A549 (cell line): ENCODE data around the gene FAM204A. TPM values are rescaled to one million over a fixed set of nuclear protein-coding genes. Genes with fewer than 3 reads are reported as not detected.
A peak's percentile ranks its signal among the peaks of the same experiment; 100 is the strongest.

Source experiments
- ATAC-seq, 2 experiments: fragments of 200-7000 bp in 1 of 2; fragments of >200 bp in 1 of 2; cut with Nextera tagmentation in 1 of 2; cut with Tn5 transposase in 1 of 2; 3 replicates each; pipeline versions ENCODE4 v1.8.0 to v1.9.1; 2018 to 2020; ENCODE audit warnings: mild to moderate bottlenecking in 1 of 2, moderate library complexity in 1 of 2
- CTCF ChIA-PET: fragments of 300-600 bp; sonication (Branson Sonifier 250); formaldehyde crosslinking; extraction: SDS; loops from one replicate; lab custom pipeline; 2021; ENCODE audit warnings: antibody characterized with exemption, inconsistent platforms; lab: Yijun Ruan, JAX
- POLR2A ChIA-PET: fragments of 350-600 bp; formaldehyde crosslinking; extraction: SDS; loops from one replicate; lab custom pipeline; 2021; ENCODE audit warnings: antibody characterized with exemption, inconsistent platforms; lab: Yijun Ruan, JAX
- DNase-seq, 2 experiments: peaks; one replicate each; pipeline versions ENCODE4 v3.0.0 to v3.0.0-alpha.2; 2011 to 2016; ENCODE audit warnings: low read depth in 1 of 2, low spot score in 1 of 2
- FAIRE-seq: peaks from 2 replicates; lab custom pipeline; 2011; peaks lifted over from hg19 to GRCh38; lab: Jason Lieb, UNC
- H3K27ac ChIP-seq, 2 experiments: fragments of >200 bp; sonication (Bioruptor Twin); formaldehyde crosslinking; 3 replicates each; pipeline ENCODE4 v1.5.1; 2016 to 2017
- H3K4me1 ChIP-seq: fragments of >200 bp; sonication (Bioruptor Twin); formaldehyde crosslinking; 3 replicates; pipeline ENCODE4 v1.6.1; 2016
- H3K4me2 ChIP-seq: fragments of >200 bp; sonication (Bioruptor Twin); formaldehyde crosslinking; 3 replicates; pipeline ENCODE4 v1.6.1; 2016
- H3K4me3 ChIP-seq: fragments of >200 bp; sonication (Bioruptor Twin); formaldehyde crosslinking; 3 replicates; pipeline ENCODE4 v1.5.1; 2016
- H3K9me3 ChIP-seq: fragments of >200 bp; sonication (Bioruptor Twin); formaldehyde crosslinking; 3 replicates; pipeline ENCODE4 v1.6.1; 2016
- BHLHE40 ChIP-seq: IDR thresholded peaks from 2 replicates; pipeline ENCODE4 v1.6.1; 2012; ENCODE audit warnings: low read depth, low read length, inconsistent platforms
- CHD2 ChIP-seq: fragments of 150-350 bp; IDR thresholded peaks from 2 replicates; pipeline ENCODE4 v1.6.1; 2014; ENCODE audit warnings: low read length; ENCODE audit not compliant: partially characterized antibody
- FOSL2 ChIP-seq, 2 experiments: fragments of 450-650 bp in 1 of 2; fragments of >200 bp in 1 of 2; sonication (Bioruptor Twin) in 1 of 2; formaldehyde crosslinking; IDR thresholded peaks; 2 replicates each; pipeline versions ENCODE4 v1.5.0 to v1.6.1; 2016 to 2020; ENCODE audit warnings: mild to moderate bottlenecking in 1 of 2, moderate library complexity in 1 of 2
- FOXS1 ChIP-seq: fragments of 250-450 bp; sonication (Bioruptor Pico); IDR thresholded peaks from 2 replicates; pipeline ENCODE4 v1.5.0; 2020; ENCODE audit warnings: mild to moderate bottlenecking, moderate library complexity
- GATA3 ChIP-seq: IDR thresholded peaks from 2 replicates; pipeline ENCODE4 v1.6.1; 2012; ENCODE audit warnings: borderline replicate concordance
- HES2 ChIP-seq: fragments of >200 bp; sonication (Bioruptor Twin); formaldehyde crosslinking; IDR thresholded peaks from 2 replicates; pipeline ENCODE4 v1.6.1; 2016
- HEYL ChIP-seq: fragments of 250-450 bp; sonication (Bioruptor Pico); IDR thresholded peaks from 2 replicates; pipeline ENCODE4 v1.8.0; 2021; ENCODE audit warnings: mild to moderate bottlenecking, moderate library complexity
- HMGXB4 ChIP-seq: fragments of 250-450 bp; sonication (Bioruptor Pico); IDR thresholded peaks from 2 replicates; pipeline ENCODE4 v1.5.0; 2021; ENCODE audit warnings: mild to moderate bottlenecking, moderate library complexity, borderline replicate concordance
- HOXA7 ChIP-seq: fragments of 250-450 bp; sonication (Bioruptor Pico); IDR thresholded peaks from 2 replicates; pipeline ENCODE4 v1.5.0; 2020; ENCODE audit warnings: mild to moderate bottlenecking, moderate library complexity
- HOXB5 ChIP-seq: fragments of 250-450 bp; sonication (Bioruptor Pico); IDR thresholded peaks from 2 replicates; pipeline ENCODE4 v1.5.0; 2020; ENCODE audit warnings: mild to moderate bottlenecking, moderate library complexity
- JUNB ChIP-seq: fragments of >200 bp; sonication (Bioruptor Twin); formaldehyde crosslinking; IDR thresholded peaks from 2 replicates; pipeline ENCODE4 v1.6.1; 2016
- MYC ChIP-seq: IDR thresholded peaks from 2 replicates; pipeline ENCODE4 v1.6.1; 2012; ENCODE audit warnings: mild to moderate bottlenecking, inconsistent platforms, low read length, improper control_type of control experiment, borderline replicate concordance
- NPAS2 ChIP-seq: fragments of 250-450 bp; sonication (Bioruptor Pico); IDR thresholded peaks from 2 replicates; pipeline ENCODE4 v1.8.0; 2022; ENCODE audit warnings: mild to moderate bottlenecking, moderate library complexity, borderline replicate concordance
- PHF8 ChIP-seq: fragments of 200-600 bp; sonication (generic); IDR thresholded peaks from 2 replicates; pipeline ENCODE4 v1.6.1; 2016; ENCODE audit warnings: low read depth, mild to moderate bottlenecking, antibody characterized with exemption, moderate library complexity, borderline replicate concordance
- RAD21 ChIP-seq, 2 experiments: fragments of >200 bp in 1 of 2; sonication (Bioruptor Twin) in 1 of 2; formaldehyde crosslinking in 1 of 2; IDR thresholded peaks in 1 of 2; conservative IDR thresholded peaks in 1 of 2; 2 replicates in 1 of 2; 3 replicates in 1 of 2; pipeline ENCODE4 v1.6.1; 2012 to 2018; ENCODE audit warnings: inconsistent platforms in 1 of 2
- RCOR1 ChIP-seq: fragments of 150-350 bp; IDR thresholded peaks from 2 replicates; pipeline ENCODE4 v1.6.1; 2014; ENCODE audit warnings: antibody characterized with exemption, low read length, low read depth
- RFX5 ChIP-seq: fragments of 450-650 bp; IDR thresholded peaks from 2 replicates; pipeline ENCODE4 v1.7.1; 2014; ENCODE audit warnings: antibody characterized with exemption, mild to moderate bottlenecking, moderate library complexity
- SMC3 ChIP-seq: fragments of >200 bp; sonication (Bioruptor Twin); formaldehyde crosslinking; IDR thresholded peaks from 3 replicates; pipeline ENCODE4 v1.6.1; 2018; ENCODE audit warnings: inconsistent platforms
- SREBF2 ChIP-seq: fragments of 450-650 bp; IDR thresholded peaks from 2 replicates; pipeline ENCODE4 v1.6.1; 2014; ENCODE audit warnings: mild to moderate bottlenecking, moderate library complexity
- TP53 ChIP-seq: fragments of 250-450 bp; sonication (Bioruptor Pico); IDR thresholded peaks from 2 replicates; pipeline ENCODE4 v1.5.0; 2021; ENCODE audit warnings: mild to moderate bottlenecking, moderate library complexity
- ZFP36 ChIP-seq: fragments of 450-650 bp; IDR thresholded peaks from 2 replicates; pipeline ENCODE4 v1.6.1; 2014; ENCODE audit warnings: borderline replicate concordance; ENCODE audit not compliant: partially characterized antibody
- ZNF302 ChIP-seq: fragments of 250-450 bp; sonication (Bioruptor Pico); IDR thresholded peaks from 2 replicates; pipeline ENCODE4 v1.9.0; 2021; ENCODE audit warnings: inconsistent platforms, mild to moderate bottlenecking, moderate library complexity
- WGBS: methylation state at CpG from one replicate; pipeline ENCODE4 v1.1.6; 2017; ENCODE audit errors: missing lambda C conversion rate; 5-methylcytosine and 5-hydroxymethylcytosine counted together
- polyA plus RNA-seq, 4 experiments: library from polyadenylated mRNA; depleted of rRNA in 3 of 4; stranded (reverse); fragments of >200 nt; fragmentation: RNase III in 1 of 4; extraction: RNeasy Plus Mini Kit Qiagen cat#74134 plus additional on column Dnase treatment in 1 of 4; gene quantifications; 2 replicates in 3 of 4; 3 replicates in 1 of 4; pipeline ENCODE4 v1.2.3, GENCODE V29; 2011 to 2017
- TF ChIP-seq, protein P1 (sequence below): fragments of 200-600 bp; sonication (generic); IDR thresholded peaks from 2 replicates; pipeline ENCODE4 v1.6.1; 2016; ENCODE audit warnings: antibody characterized with exemption, mild to moderate bottlenecking, moderate library complexity
- TF ChIP-seq, protein P2 (sequence below): fragments of >200 bp; sonication (Bioruptor Twin); formaldehyde crosslinking; IDR thresholded peaks from 3 replicates; pipeline ENCODE4 v1.6.1; 2016
- TF ChIP-seq, protein P3 (sequence below): fragments of 250-450 bp; sonication (Bioruptor Pico); IDR thresholded peaks from 2 replicates; pipeline ENCODE4 v1.5.0; 2020; ENCODE audit warnings: low read depth, mild to moderate bottlenecking, moderate library complexity

Gene FAM204A
- polyA plus RNA-seq, 2 of the 4 experiments (the other 2 are of a cell fraction), result 39.2 to 62.8 TPM

DNA sequence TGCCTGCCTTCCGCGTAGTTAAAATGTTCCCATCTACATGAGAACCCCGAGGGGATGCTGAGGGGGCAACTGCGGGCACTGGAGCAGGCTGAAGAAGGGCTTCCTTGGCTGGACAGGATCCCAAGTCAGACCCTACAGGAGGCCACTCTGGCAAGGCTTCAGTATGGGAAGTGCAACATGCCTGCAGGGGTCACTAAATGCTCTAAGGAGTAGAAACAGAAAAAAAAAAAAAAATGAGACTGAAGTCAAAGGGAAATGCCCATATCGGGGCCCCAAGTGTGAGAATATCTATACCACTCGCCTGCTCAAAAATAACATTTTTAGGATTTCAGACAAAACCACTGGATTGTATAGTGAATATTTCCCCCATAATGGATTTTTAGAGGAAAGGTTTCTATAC is 33.5 kb downstream of the FAM204A start:
- CTCF ChIA-PET, result no interaction called here
- ATAC-seq (peak; percentile 24 to 57; a peak in 2 of 6 replicates), DNase-seq (no peak)

GRCh38 chr10:118307859-118308258 is 34.3 kb downstream of the FAM204A start:
- Histone ChIP-seq H3K4me1 (peaks cover 15% of the 10 kb centered on the region; the same call in 2 of the 3 replicates), H3K4me2 (no peak overlapping the region), H3K9me3 (no peaks in the 10 kb centered on the region), H3K4me3 (no peak overlapping the region), H3K27ac (no peak overlapping the region)
- ATAC-seq (no peak), DNase-seq (no peak), FAIRE-seq (no peak)
- WGBS, result 63% methylated on average over 4 of the region's 4 CpGs
- POLR2A ChIA-PET, result no interaction called here
- TF ChIP-seq PHF8 (no peak), JUNB (no peak), MYC (no peak), SMC3 (no peak), HEYL (no peak), ZNF302 (CRISPR knock-in tag) (no peak), GATA3 (no peak), HMGXB4 (no peak)
- CTCF ChIA-PET, result no interaction called here

More for the DNA sequence above, 33.5 kb downstream of the FAM204A start:
- FAIRE-seq, result no peak
- no peaks in the 10 kb centered on the region for H3K9me3 ChIP-seq
- POLR2A ChIA-PET, result no interaction called here
- no peak overlapping the region for H3K4me3 ChIP-seq
- H3K4me2 ChIP-seq, result no peak overlapping the region
- 94% methylated on average over 6 of the region's 6 CpGs for WGBS
- peaks cover 15% of the 10 kb centered on the region; the same call in 2 of the 3 replicates for H3K4me1 ChIP-seq
- TF ChIP-seq HES2 (no peak), RCOR1 (no peak), RAD21 (conservative IDR thresholded peaks at IDR 0.05 in 1 of 2, IDR thresholded peaks at IDR 0.05 in 1 of 2) (peak in 1 of 2 experiments; percentile 19; a peak in 1 of 5 replicates), BHLHE40 (no peak)
- TF ChIP-seq, protein P1, sequence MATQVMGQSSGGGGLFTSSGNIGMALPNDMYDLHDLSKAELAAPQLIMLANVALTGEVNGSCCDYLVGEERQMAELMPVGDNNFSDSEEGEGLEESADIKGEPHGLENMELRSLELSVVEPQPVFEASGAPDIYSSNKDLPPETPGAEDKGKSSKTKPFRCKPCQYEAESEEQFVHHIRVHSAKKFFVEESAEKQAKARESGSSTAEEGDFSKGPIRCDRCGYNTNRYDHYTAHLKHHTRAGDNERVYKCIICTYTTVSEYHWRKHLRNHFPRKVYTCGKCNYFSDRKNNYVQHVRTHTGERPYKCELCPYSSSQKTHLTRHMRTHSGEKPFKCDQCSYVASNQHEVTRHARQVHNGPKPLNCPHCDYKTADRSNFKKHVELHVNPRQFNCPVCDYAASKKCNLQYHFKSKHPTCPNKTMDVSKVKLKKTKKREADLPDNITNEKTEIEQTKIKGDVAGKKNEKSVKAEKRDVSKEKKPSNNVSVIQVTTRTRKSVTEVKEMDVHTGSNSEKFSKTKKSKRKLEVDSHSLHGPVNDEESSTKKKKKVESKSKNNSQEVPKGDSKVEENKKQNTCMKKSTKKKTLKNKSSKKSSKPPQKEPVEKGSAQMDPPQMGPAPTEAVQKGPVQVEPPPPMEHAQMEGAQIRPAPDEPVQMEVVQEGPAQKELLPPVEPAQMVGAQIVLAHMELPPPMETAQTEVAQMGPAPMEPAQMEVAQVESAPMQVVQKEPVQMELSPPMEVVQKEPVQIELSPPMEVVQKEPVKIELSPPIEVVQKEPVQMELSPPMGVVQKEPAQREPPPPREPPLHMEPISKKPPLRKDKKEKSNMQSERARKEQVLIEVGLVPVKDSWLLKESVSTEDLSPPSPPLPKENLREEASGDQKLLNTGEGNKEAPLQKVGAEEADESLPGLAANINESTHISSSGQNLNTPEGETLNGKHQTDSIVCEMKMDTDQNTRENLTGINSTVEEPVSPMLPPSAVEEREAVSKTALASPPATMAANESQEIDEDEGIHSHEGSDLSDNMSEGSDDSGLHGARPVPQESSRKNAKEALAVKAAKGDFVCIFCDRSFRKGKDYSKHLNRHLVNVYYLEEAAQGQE, result no peak
- H3K27ac ChIP-seq, result no peak overlapping the region

GRCh38 chr10:118307220-118307619 is 34.9 kb downstream of the FAM204A start:
- POLR2A ChIA-PET, result no interaction called here
- H3K9me3 ChIP-seq, result no peaks in the 10 kb centered on the region
- H3K4me1 ChIP-seq, result peaks cover 15% of the 10 kb centered on the region; the same call in 2 of the 3 replicates
- ATAC-seq (no peak), DNase-seq (no peak), FAIRE-seq (no peak)
- no peak overlapping the region for H3K4me3 ChIP-seq
- 96% methylated on average over 1 of the region's 1 CpG for WGBS
- no peak overlapping the region for H3K27ac ChIP-seq
- H3K4me2 ChIP-seq, result no peak overlapping the region
- CTCF ChIA-PET, result no interaction called here
- TF ChIP-seq TP53 (CRISPR knock-in tag) (no peak), CHD2 (no peak), GATA3 (no peak), ZFP36 (no peak), HOXB5 (CRISPR knock-in tag) (no peak), PHF8 (no peak), HOXA7 (CRISPR knock-in tag) (no peak), NPAS2 (CRISPR knock-in tag) (no peak), BHLHE40 (no peak), HES2 (no peak), RCOR1 (no peak), MYC (no peak), RFX5 (no peak), FOSL2 (IDR thresholded peaks at IDR 0.05) (no peak), FOSL2 (CRISPR knock-in tag; IDR thresholded peaks at IDR 0.05) (no peak), SREBF2 (no peak), FOXS1 (CRISPR knock-in tag) (no peak)
- TF ChIP-seq, protein P2, sequence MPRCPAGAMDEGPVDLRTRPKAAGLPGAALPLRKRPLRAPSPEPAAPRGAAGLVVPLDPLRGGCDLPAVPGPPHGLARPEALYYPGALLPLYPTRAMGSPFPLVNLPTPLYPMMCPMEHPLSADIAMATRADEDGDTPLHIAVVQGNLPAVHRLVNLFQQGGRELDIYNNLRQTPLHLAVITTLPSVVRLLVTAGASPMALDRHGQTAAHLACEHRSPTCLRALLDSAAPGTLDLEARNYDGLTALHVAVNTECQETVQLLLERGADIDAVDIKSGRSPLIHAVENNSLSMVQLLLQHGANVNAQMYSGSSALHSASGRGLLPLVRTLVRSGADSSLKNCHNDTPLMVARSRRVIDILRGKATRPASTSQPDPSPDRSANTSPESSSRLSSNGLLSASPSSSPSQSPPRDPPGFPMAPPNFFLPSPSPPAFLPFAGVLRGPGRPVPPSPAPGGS, result no peak
- TF ChIP-seq, protein P3, sequence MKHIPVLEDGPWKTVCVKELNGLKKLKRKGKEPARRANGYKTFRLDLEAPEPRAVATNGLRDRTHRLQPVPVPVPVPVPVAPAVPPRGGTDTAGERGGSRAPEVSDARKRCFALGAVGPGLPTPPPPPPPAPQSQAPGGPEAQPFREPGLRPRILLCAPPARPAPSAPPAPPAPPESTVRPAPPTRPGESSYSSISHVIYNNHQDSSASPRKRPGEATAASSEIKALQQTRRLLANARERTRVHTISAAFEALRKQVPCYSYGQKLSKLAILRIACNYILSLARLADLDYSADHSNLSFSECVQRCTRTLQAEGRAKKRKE, result no peak
